Endothelial cell (in vitro differentiated cells): ENCODE data around the gene FAAP100. TPM values are rescaled to one million over a fixed set of nuclear protein-coding genes. Genes with fewer than 3 reads are reported as not detected.
A peak's percentile ranks its signal among the peaks of the same experiment; 100 is the strongest.

Experiments
- DNase-seq: peaks from one replicate; pipeline ENCODE4 v3.0.0; 2021; ENCODE audit warnings: low spot score
- H3K27ac Mint-ChIP-seq: one replicate; pipeline ENCODE4 v1.8.0; 2021; ENCODE audit warnings: mixed read lengths, inconsistent platforms; ENCODE audit not compliant: unreplicated experiment
- H3K27me3 Mint-ChIP-seq: one replicate; pipeline ENCODE4 v1.8.0; 2021; ENCODE audit warnings: mild to moderate bottlenecking, moderate library complexity, mixed read lengths, inconsistent platforms; ENCODE audit not compliant: unreplicated experiment
- H3K36me3 Mint-ChIP-seq: one replicate; pipeline ENCODE4 v1.8.0; 2021; ENCODE audit warnings: mild to moderate bottlenecking, low read depth, mixed read lengths, inconsistent platforms; ENCODE audit not compliant: unreplicated experiment
- H3K4me1 Mint-ChIP-seq: one replicate; pipeline ENCODE4 v1.8.0; 2021; ENCODE audit warnings: mild to moderate bottlenecking, mixed read lengths, inconsistent platforms; ENCODE audit not compliant: unreplicated experiment
- H3K4me3 Mint-ChIP-seq: one replicate; pipeline ENCODE4 v1.8.0; 2021; ENCODE audit warnings: mild to moderate bottlenecking, mixed read lengths, inconsistent platforms; ENCODE audit not compliant: unreplicated experiment
- H3K9me3 Mint-ChIP-seq: one replicate; pipeline ENCODE4 v1.8.0; 2021; ENCODE audit warnings: mixed read lengths, inconsistent platforms; ENCODE audit not compliant: unreplicated experiment
- total RNA-seq: library from RNA; stranded (reverse); fragmentation: NEBNext Ultra II Directional; extraction: Animal tissue kit (Norgen Biotek cat#: 25700); gene quantifications from one replicate; pipeline ENCODE4 v1.2.1, GENCODE V29; 2021; ENCODE audit not compliant: unreplicated experiment
- TF ChIP-seq, protein P1 (sequence below): fragments of 200-600 bp; sonication (generic); IDR thresholded peaks from one replicate; pipeline ENCODE4 v1.5.0; 2021; ENCODE audit warnings: antibody characterized with exemption; ENCODE audit not compliant: unreplicated experiment

FAAP100 gene
- total RNA-seq, 1 donor from 2014 or later = 40.6 TPM

DNA sequence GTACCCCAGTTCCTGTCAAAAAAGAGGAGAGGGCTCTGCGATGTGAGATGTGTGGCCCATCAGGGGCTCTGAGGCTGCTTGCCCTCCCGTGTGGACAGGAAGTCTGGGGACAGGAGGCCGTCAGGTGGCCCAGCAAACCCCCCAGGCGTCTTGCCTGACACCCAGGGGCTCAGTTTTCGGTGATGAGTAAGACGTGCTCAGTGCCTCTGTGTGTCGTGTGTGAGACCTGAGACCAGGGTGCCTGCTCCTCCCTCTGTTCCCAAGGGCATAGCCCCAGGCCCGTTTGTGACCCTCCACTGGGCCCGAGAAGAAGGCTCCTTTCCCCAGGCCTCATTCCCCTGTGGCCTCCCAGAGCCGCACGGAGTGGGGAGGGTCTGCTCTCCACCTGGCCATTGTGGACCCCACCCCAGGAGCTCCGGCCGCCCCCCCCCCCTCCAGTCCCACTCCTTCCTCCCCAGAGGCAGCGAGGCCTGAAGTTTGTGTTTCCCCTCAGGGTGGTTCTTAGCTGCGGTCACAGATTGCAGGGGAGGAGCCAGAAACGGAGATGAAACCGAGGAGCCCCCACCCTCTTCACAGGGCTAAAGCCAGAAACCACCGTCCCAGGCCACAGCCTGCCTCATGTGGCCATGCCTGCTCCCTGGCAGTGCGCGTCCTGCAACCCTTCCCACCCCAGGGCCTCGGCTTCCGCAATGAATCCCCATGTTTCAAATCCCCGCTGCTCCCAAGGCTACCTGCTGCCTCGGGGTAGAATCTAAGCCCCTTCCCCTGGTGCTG, 34.6 kb downstream of the FAAP100 start:
- Mint-ChIP-seq H3K9me3 (no peaks in the 10 kb centered on the region), H3K36me3 (peaks cover 4% of the 10 kb centered on the region), H3K4me3 (peak overlapping the region; percentile 62), H3K4me1 (peaks cover 12% of the 10 kb centered on the region), H3K27me3 (peaks cover 26% of the 10 kb centered on the region), H3K27ac (no peak overlapping the region)
- no peak for DNase-seq
- TF ChIP-seq, protein P1, sequence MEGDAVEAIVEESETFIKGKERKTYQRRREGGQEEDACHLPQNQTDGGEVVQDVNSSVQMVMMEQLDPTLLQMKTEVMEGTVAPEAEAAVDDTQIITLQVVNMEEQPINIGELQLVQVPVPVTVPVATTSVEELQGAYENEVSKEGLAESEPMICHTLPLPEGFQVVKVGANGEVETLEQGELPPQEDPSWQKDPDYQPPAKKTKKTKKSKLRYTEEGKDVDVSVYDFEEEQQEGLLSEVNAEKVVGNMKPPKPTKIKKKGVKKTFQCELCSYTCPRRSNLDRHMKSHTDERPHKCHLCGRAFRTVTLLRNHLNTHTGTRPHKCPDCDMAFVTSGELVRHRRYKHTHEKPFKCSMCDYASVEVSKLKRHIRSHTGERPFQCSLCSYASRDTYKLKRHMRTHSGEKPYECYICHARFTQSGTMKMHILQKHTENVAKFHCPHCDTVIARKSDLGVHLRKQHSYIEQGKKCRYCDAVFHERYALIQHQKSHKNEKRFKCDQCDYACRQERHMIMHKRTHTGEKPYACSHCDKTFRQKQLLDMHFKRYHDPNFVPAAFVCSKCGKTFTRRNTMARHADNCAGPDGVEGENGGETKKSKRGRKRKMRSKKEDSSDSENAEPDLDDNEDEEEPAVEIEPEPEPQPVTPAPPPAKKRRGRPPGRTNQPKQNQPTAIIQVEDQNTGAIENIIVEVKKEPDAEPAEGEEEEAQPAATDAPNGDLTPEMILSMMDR = no peak

DNA sequence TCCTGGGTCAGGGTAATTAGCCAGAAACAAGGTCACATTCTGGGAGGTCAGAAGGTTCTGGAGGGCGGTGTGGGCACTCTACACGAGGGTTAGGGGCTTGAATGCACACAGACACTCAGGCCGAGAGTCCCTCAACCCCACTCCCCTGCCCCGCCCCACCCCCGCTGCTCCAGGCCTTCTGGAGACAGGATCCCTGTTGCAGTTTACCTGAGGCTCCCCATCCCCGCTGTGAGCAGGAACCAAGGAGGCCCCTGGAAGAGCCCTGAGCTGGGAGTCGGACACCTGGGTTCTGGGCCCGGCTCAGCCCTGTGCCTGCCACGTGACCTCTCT, 35.2 kb downstream of the FAAP100 start:
- Mint-ChIP-seq H3K27me3 (peaks cover 26% of the 10 kb centered on the region), H3K27ac (no peak overlapping the region), H3K9me3 (no peaks in the 10 kb centered on the region), H3K4me3 (no peak overlapping the region), H3K36me3 (peaks cover 7% of the 10 kb centered on the region), H3K4me1 (peaks cover 12% of the 10 kb centered on the region)
- TF ChIP-seq, protein P1 = no peak
- DNase-seq = no peak

DNA sequence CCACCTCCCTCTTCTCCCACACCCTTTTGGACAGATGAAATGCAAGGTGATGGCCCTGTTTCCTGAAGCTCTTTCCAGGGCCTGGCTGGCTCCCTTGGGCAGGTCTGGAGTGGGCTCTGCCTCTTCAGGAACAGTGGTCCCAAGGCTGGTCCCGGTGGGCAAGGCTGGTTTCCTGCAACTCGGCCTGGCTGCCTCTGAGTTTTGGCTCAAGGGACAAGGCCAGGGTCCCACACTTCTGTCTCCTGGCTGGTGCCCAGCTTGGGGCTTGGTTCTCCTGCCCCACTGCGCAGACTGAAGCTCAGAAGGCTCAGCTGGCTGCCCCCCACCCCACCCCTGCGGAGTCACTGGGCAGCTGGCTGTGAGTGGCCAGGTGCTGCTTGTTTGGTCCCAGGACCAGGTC, 35.7 kb downstream of the FAAP100 start:
- Mint-ChIP-seq H3K4me3 (no peak overlapping the region), H3K27me3 (peaks cover 29% of the 10 kb centered on the region), H3K9me3 (no peaks in the 10 kb centered on the region), H3K4me1 (peaks cover 16% of the 10 kb centered on the region), H3K27ac (no peak overlapping the region), H3K36me3 (peaks cover 12% of the 10 kb centered on the region)
- TF ChIP-seq, protein P1 = no peak
- no peak for DNase-seq

DNA sequence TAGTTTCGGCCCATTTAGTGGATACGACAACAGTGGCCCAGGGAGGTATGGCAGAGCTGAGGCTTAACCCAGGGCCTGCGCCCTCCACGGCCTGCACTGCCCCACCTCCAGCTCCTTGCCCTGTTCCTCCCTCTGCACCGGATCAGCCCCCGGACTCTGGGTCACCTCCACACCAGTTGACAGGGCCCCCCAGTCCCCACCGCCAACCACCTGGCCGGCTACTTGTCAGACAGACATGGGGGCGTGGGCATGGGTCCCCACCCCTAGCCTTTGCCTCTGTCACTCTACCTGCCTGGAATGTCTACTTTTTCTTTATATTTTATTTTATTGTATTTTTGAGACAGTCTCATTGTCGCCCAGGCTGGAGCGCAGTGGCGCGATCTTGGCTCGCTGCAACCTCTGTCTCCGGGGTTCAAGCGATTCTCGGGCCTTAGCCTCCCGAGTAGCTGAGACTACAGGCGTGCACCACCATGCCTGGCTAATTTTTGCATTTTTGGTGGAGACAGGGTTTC, 36.6 kb downstream of the FAAP100 start:
- TF ChIP-seq, protein P1 = no peak
- Mint-ChIP-seq H3K36me3 (peaks cover 18% of the 10 kb centered on the region), H3K9me3 (no peaks in the 10 kb centered on the region), H3K4me3 (peak overlapping the region; percentile 93), H3K27me3 (peaks cover 31% of the 10 kb centered on the region), H3K27ac (peak overlapping the region; percentile 85), H3K4me1 (peaks cover 21% of the 10 kb centered on the region)
- DNase-seq = no peak
